ENCODE data around the gene TWF1. TPM values are rescaled to one million over a fixed set of nuclear protein-coding genes. Genes with fewer than 3 reads are reported as not detected.

The TWF1 gene
- polyA plus RNA-seq (96.2 and 97.2 TPM in 2 replicates), polyA minus RNA-seq (104 and 111 TPM in 2 replicates)

- Histone ChIP-seq H3K9me2 (ENCODE audit: insufficient read depth, low read length) (no peaks in the 10 kb centered on the region), H3K27ac (ENCODE audit: low read length) (peak within 1 kb of the TSS; percentile 93), H3F3A (ENCODE audit: insufficient read depth, low read length, poor library complexity, severe bottlenecking) (no peaks in the 10 kb centered on the region), H3K79me2 (replicated peaks; ENCODE audit: insufficient read depth, low read length) (peaks cover 26% of the 10 kb centered on the region), H3K4me3 (ENCODE audit: low read length) (peak within 1 kb of the TSS; percentile 76), H3K36me3 (ENCODE audit: insufficient read depth, low read length) (no peaks in the 10 kb centered on the region), H3K27me3 (ENCODE audit: insufficient read depth, low read depth, low read length) (no peaks in the 10 kb centered on the region), H4K20me1 (ENCODE audit: insufficient read depth) (no peaks in the 10 kb centered on the region), H3K4me2 (ENCODE audit: low read length) (peak within 1 kb of the TSS; percentile 88), H3K9me3 (ENCODE audit: low read length) (no peaks in the 10 kb centered on the region), H2AFZ (ENCODE audit: low read depth, low read length) (peak within 1 kb of the TSS; percentile 89), H3K9ac (ENCODE audit: low read length) (peak within 1 kb of the TSS; percentile 90)
- TF ChIP-seq EZH2 (IDR thresholded peaks at IDR 0.05; ENCODE audit: borderline replicate concordance, insufficient read depth, low read length, poor library complexity, severe bottlenecking) (no peak), MXI1 (conservative IDR thresholded peaks at IDR 0.05; ENCODE audit: poor library complexity, severe bottlenecking) (peak; percentile 70), CTCF (IDR thresholded peaks at IDR 0.05; ENCODE audit: poor library complexity, severe bottlenecking) (peak; percentile 66), RAD21 (conservative IDR thresholded peaks at IDR 0.05) (peak; percentile 39), SMC3 (conservative IDR thresholded peaks at IDR 0.05; ENCODE audit: poor library complexity) (peak; percentile 50), POLR2AphosphoS5 (IDR thresholded peaks at IDR 0.05) (peak; percentile 84), REST (IDR thresholded peaks at IDR 0.05; ENCODE audit: borderline replicate concordance) (peak; percentile 47), EP300 (conservative IDR thresholded peaks at IDR 0.05; ENCODE audit: poor library complexity, severe bottlenecking) (peak; percentile 71), TAF1 (IDR thresholded peaks at IDR 0.05; ENCODE audit: low read depth) (peak; percentile 14)
Observed at GRCh38 chr12:43805860-43806736, at the start of gene TWF1. Gene TWF1 (minus strand): TSS chr12:43806317. CDS start chr12:43806245, 72 bp downstream.

- Histone ChIP-seq H3K27ac (ENCODE audit: low read length) (no peak overlapping the region), H3K27me3 (ENCODE audit: insufficient read depth, low read depth, low read length) (no peaks in the 10 kb centered on the region), H3K4me3 (ENCODE audit: low read length) (no peak overlapping the region), H3F3A (ENCODE audit: insufficient read depth, low read length, poor library complexity, severe bottlenecking) (no peaks in the 10 kb centered on the region), H3K4me2 (ENCODE audit: low read length) (no peak overlapping the region), H3K9me2 (ENCODE audit: insufficient read depth, low read length) (no peaks in the 10 kb centered on the region), H3K36me3 (ENCODE audit: insufficient read depth, low read length) (no peaks in the 10 kb centered on the region), H2AFZ (ENCODE audit: low read depth, low read length) (no peak overlapping the region), H3K9me3 (ENCODE audit: low read length) (no peaks in the 10 kb centered on the region), H4K20me1 (ENCODE audit: insufficient read depth) (no peaks in the 10 kb centered on the region), H3K9ac (ENCODE audit: low read length) (no peak overlapping the region), H3K79me2 (replicated peaks; ENCODE audit: insufficient read depth, low read length) (no peaks in the 10 kb centered on the region)
- no peak for TF ChIP-seq RAD21 (conservative IDR thresholded peaks at IDR 0.05)
- TF ChIP-seq MXI1 (conservative IDR thresholded peaks at IDR 0.05; ENCODE audit: poor library complexity, severe bottlenecking) = no peak
- no peak for TF ChIP-seq REST (IDR thresholded peaks at IDR 0.05; ENCODE audit: borderline replicate concordance)
- TF ChIP-seq TAF1 (IDR thresholded peaks at IDR 0.05; ENCODE audit: low read depth) = no peak
- no peak for TF ChIP-seq SMC3 (conservative IDR thresholded peaks at IDR 0.05; ENCODE audit: poor library complexity)
- no peak for TF ChIP-seq EZH2 (IDR thresholded peaks at IDR 0.05; ENCODE audit: borderline replicate concordance, insufficient read depth, low read length, poor library complexity, severe bottlenecking)
- no peak for TF ChIP-seq POLR2AphosphoS5 (IDR thresholded peaks at IDR 0.05)
- TF ChIP-seq CTCF (IDR thresholded peaks at IDR 0.05; ENCODE audit: poor library complexity, severe bottlenecking) = no peak
- TF ChIP-seq EP300 (conservative IDR thresholded peaks at IDR 0.05; ENCODE audit: poor library complexity, severe bottlenecking) = no peak
Observed at GRCh38 chr12:43852744-43853143, 46.6 kb upstream of the TWF1 start.
